Measurements from ENCODE around the gene ZBTB42.
A peak's percentile ranks its signal among the peaks of the same experiment; 100 is the strongest.

Gene ZBTB42

DNA sequence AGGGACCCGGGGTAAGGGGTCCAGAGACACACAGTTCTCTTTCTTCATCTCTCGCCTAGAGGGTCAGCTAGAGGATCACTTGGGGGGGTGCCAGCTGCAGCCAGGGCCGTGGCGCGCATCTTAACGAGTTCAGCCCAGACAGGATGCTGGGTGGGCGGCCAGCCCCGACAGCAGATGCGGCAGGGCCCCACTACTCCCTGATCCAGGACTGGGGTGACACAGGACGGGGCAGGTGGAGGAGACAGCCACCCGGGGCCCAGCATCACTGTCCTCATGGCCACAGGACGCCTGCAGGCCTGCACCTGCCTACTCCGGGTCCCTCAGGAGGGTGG is 18.1 kb upstream of the ZBTB42 start:
- no peak for DNase-seq

DNA sequence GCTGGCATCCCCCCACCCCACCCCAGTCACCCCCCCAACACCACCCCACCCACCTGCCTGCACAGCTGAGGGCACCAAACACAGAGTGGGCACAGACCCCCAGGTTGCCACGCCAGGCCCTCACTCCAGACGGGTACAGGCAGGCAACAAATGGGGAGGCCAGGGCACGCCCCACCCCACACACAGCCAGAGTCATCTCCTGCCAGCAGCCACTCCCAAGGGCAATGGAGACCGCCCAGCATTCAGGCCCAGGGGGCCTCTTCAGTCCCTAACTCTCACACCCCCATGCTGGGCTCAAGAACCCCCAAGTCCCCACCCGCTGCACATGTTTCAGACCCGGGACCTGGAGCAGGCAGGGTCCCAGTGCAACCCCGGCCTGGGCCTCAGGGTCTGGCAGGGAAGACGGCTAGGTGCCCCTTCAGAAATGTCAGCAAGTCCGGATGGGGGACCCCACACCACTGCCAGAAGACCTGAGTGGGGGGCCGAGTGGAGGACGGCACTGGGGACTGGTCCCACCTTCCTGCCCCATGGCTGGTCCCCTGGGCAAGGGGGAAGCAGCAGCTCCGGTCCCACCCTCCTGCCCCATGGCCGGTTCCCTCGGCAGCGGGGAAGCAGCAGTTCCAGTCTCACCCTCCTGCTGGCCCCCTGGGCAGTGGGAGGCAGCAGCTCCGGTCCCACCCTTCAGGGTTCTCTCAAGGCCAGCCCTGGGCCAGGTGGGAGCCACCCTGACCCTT is 17.2 kb upstream of the ZBTB42 start:
- no peak for DNase-seq

DNA sequence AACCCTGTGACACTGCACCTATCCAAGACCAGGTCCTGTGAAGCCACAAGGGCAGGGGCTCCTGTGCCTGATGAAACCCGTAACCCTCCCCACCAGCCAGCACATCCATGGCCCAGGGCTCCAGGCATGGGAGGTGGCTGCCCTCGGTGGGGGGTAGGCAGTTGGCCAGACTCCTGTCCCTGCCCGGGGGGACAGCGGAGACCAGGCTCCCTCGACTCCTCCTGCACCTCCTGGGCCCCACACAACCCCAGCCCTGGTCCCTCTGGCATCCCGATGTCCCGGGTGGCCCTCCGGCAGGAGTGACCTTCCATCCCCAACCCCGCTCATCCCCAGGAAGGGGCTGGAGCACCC is 16.7 kb upstream of the ZBTB42 start:
- DNase-seq, result no peak

- DNase-seq, result peak; percentile 45
Observed at GRCh38 chr14:104784846-104785707, 15.8 kb upstream of the ZBTB42 start.

GRCh38 chr14:104785708-104786080 is 15.2 kb upstream of the ZBTB42 start:
- DNase-seq, result no peak

- peak; percentile 76 for DNase-seq
Observed at GRCh38 chr14:104786091-104786586, 14.8 kb upstream of the ZBTB42 start.

- DNase-seq, result no peak
Observed at GRCh38 chr14:104786726-104787675, 13.9 kb upstream of the ZBTB42 start.

DNA sequence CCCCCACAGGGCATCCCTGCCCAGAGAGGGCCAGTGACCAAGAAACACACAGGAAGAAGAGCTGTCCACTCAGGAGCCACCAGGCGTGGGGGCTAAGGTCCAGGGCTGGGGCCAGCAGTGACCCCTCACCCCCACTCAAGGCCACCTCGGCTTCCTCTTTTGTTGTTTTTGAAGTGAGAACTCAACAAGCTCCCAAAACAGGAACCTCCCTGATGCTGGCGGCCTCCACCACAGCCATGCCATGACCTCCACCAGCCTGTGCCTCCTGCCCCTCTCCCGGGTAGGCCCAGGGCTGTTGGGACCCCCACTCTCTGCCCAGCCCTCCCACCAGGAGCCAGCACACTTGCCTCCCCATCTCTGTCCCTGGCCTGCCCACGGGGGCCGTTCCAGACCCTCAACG is 13.2 kb upstream of the ZBTB42 start:
- DNase-seq, result peak; percentile 67

- no peak for DNase-seq
Observed at GRCh38 chr14:104788161-104788818, 12.6 kb upstream of the ZBTB42 start.

- no peak for DNase-seq
Observed at GRCh38 chr14:104788873-104789663, 11.8 kb upstream of the ZBTB42 start.

GRCh38 chr14:104789752-104790743 is 10.9 kb upstream of the ZBTB42 start:
- no peak for DNase-seq

GRCh38 chr14:104791425-104791824 is 9.5 kb upstream of the ZBTB42 start:
- DNase-seq, result no peak

DNA sequence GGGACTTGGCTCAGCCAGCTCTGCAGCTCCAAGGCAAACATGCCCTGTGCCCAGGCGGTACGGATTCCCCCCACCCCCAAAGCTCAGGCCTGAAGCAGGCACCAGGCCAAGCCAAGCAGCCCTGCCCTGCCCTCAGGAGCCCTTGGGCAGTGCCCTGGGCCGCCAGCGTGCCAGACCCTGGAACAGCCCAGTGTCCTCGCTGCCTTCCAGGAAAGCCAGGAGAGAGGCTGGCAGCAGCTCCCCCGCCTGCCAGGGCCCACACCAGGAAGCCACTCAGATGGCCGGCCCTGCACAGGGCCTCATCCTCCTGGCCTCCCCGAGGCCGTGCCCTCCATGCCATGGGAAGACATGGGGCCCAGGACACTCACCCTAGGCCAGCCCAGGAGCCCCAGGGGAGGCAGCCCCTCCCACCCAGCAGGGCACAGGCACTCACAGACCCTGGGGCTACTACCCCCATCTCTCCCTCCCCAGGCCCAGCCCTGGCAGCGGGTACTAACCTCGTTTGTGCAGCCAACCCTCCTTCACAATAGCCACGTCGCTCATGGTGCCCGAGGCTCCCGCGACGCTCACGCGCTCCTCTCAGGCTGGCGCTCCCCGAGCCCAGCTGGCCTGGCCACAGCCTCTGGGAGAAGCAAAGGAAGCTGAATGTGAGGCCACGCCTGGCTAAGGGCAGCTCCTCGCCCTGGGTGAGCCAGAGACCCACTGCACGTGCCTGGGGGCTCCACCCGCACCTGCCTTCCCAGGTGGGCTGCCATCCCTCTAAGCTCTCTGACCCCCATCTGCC is 8.6 kb upstream of the ZBTB42 start:
- DNase-seq, result no peak

DNA sequence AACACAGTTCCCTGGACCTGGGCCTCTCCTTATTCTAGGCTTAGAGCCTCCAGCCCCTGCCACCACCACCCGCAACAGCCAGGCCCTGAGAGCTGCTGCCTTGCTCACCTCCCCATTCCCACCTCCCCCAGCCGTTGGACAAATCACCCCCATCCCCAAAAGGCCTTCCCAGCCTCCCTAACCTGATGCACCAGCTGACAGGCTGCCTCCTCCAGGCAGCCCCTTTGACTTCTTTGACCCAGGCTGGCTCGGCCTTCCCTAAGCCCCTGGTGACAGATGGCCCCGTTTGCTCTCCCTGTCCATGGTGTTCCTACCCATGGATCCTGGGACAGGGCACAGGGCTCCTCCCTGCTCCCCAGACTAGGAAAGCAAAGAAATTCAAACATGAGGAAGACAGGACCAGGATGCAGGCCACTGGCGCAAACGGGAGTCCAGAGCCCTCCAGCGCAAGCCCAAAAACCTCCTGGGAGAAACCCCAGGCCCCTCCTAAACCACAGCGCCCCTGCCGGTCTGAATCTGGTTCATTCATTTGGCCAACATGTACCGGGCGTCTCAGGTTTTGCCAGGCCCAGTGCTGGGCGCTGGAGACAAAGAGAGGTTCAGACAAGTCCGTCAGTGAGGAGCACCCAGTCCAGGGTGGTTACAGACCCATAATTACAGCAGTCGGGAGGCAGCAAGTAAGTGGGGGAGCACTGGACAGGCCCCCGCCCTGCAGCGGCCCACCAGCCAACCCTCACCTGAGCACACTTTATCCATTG is 7.8 kb upstream of the ZBTB42 start:
- no peak for DNase-seq

GRCh38 chr14:104793703-104793959 is 7.3 kb upstream of the ZBTB42 start:
- DNase-seq, result no peak

DNA sequence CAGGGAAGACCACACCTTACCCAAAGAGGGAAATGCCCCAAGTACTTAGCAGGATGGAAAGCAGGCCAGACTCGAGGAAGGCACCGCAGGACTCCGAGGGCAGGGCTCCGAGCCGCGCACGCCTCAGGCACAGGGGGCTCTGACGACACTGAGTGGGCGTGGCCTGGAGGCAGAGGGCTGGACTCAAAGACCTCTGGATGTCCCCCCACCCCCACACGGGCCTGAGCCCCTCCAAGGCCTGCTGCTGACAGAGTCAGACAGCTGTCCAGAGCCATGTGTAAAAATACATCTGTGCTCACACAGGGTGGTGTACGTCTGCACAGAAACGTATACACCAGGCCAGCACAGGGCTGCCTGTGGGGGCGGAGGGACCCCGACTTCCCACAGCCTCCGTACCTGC is 6.8 kb upstream of the ZBTB42 start:
- peak; percentile 79 for DNase-seq

GRCh38 chr14:104794631-104794992 is 6.3 kb upstream of the ZBTB42 start:
- no peak for DNase-seq

DNA sequence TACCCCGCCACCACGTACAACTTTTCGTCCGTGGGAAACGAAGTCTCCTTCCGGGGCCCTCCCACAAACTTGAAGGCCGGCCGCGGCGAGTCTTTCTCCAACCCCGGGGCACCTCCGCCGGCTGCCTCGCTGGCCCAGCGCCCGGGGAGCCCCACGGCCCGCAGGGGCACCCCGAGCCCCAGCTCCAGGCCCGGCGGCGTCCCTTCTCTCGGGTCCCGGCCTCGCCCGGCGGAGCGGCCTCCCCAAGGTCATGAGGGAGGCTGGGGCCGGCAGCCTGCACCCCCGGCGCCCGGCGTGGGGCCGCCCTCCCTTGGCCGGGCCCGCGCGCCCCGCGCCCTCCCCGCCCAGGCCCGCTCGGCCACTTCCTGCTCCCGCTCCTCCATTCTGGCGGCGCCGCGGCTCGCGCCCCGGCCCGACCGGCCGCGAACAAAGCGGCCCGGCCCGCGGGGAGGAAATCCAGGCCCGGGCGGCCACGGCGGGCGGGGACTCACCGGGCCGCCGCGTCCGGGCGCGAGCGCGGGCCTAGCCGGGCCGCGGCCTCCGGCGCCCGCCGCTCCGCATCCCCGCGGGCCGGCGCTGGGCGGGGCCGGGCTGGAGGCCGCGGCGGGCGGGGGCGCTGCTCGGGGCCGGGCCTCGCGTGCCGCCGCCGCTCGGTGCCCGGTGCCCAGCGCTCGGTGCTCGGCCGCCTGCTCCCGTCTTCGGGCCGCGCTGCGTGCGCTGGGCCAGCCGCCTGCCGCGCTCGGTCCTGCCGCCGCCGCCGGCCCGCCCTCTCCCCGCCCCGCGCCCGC is 5.7 kb upstream of the ZBTB42 start, which contains the start of gene AKT1:
Gene AKT1, minus strand, starts transcription at position 756 of the 788 bp plus-strand sequence. CDS start 3,105 bp downstream, outside the sequence.
- peak; percentile 53 for DNase-seq

Data from hematopoietic multipotent progenitor cell treated with erythropoietin and hydrocortisone succinate and interleukin-3 and kit ligand, for 4 days (in vitro differentiated cells).